Neural cell (in vitro differentiated cells): ENCODE results near the gene MRNIP.

Source experiments
- EZH2 ChIP-seq: fragments of 200-600, 300-800 bp; shearing (Covaris generic), sonication (generic); IDR thresholded peaks from 2 replicates; pipeline ENCODE4 v1.6.1; 2014; ENCODE audit warnings: antibody characterized with exemption, low read length, borderline replicate concordance, mild to moderate bottlenecking; ENCODE audit not compliant: insufficient read depth, poor library complexity, severe bottlenecking
- MXI1 ChIP-seq: fragments of 450-650 bp; conservative IDR thresholded peaks from 2 replicates; pipeline ENCODE4 v1.6.1; 2014; ENCODE audit warnings: antibody characterized with exemption, mild to moderate bottlenecking; ENCODE audit not compliant: poor library complexity, severe bottlenecking
- POLR2AphosphoS5 ChIP-seq: IDR thresholded peaks from 2 replicates; pipeline ENCODE4 v1.6.1; 2012
- RAD21 ChIP-seq: fragments of 450-650 bp; conservative IDR thresholded peaks from 2 replicates; pipeline ENCODE4 v1.6.1; 2014; ENCODE audit warnings: antibody characterized with exemption, mild to moderate bottlenecking, moderate library complexity
- TAF1 ChIP-seq: IDR thresholded peaks from 2 replicates; pipeline ENCODE4 v1.6.1; 2012; ENCODE audit warnings: low read depth
- TF ChIP-seq, protein P1 (sequence below): fragments of 450-650 bp; IDR thresholded peaks from 2 replicates; pipeline ENCODE4 v1.5.1; 2014; ENCODE audit warnings: antibody characterized with exemption, mild to moderate bottlenecking, moderate library complexity; ENCODE audit not compliant: poor library complexity, severe bottlenecking
- TF ChIP-seq, protein P2 (sequence below): IDR thresholded peaks from 2 replicates; pipeline ENCODE4 v1.6.1; 2012; ENCODE audit warnings: borderline replicate concordance

DNA sequence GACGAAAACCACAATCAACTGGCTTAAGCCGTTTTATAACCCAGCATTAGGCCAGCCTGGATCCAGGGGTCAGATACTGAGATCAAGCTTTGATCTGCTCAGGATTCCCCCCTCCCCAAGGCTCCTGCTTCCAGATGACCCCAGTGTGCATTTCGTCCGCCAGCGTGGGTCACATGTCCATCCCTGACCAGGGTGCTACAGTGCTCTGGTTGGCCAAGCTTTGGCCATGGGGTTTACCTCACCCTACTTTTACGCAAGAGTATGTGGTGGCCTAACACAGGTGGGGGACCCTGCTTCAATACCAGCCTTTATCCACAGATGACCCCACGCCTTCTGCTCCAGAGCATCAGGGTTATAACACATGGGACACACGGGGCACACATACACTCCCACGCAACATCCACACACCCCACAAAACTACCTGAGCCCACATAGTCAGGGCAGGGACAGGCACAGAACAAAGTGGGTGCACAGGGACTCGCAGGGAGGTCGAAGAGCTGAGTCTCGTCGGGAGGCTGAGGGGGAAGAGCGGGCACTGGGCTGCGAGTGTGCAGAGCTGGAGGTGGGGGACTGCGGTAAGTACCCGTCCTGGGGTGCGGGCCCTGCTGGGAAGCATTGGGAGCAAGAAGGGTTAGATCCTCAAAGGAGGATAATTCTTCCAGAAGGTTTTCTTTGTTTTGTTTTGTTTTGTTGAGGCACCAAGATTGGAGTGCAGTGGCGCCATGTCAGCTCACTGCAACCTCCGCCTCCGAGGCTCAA, 42.9 kb downstream of the MRNIP start:
- TF ChIP-seq, protein P1, sequence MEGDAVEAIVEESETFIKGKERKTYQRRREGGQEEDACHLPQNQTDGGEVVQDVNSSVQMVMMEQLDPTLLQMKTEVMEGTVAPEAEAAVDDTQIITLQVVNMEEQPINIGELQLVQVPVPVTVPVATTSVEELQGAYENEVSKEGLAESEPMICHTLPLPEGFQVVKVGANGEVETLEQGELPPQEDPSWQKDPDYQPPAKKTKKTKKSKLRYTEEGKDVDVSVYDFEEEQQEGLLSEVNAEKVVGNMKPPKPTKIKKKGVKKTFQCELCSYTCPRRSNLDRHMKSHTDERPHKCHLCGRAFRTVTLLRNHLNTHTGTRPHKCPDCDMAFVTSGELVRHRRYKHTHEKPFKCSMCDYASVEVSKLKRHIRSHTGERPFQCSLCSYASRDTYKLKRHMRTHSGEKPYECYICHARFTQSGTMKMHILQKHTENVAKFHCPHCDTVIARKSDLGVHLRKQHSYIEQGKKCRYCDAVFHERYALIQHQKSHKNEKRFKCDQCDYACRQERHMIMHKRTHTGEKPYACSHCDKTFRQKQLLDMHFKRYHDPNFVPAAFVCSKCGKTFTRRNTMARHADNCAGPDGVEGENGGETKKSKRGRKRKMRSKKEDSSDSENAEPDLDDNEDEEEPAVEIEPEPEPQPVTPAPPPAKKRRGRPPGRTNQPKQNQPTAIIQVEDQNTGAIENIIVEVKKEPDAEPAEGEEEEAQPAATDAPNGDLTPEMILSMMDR = no peak
- TF ChIP-seq EZH2 (no peak), MXI1 (no peak), RAD21 (no peak), POLR2AphosphoS5 (no peak), TAF1 (no peak)
- TF ChIP-seq, protein P2, sequence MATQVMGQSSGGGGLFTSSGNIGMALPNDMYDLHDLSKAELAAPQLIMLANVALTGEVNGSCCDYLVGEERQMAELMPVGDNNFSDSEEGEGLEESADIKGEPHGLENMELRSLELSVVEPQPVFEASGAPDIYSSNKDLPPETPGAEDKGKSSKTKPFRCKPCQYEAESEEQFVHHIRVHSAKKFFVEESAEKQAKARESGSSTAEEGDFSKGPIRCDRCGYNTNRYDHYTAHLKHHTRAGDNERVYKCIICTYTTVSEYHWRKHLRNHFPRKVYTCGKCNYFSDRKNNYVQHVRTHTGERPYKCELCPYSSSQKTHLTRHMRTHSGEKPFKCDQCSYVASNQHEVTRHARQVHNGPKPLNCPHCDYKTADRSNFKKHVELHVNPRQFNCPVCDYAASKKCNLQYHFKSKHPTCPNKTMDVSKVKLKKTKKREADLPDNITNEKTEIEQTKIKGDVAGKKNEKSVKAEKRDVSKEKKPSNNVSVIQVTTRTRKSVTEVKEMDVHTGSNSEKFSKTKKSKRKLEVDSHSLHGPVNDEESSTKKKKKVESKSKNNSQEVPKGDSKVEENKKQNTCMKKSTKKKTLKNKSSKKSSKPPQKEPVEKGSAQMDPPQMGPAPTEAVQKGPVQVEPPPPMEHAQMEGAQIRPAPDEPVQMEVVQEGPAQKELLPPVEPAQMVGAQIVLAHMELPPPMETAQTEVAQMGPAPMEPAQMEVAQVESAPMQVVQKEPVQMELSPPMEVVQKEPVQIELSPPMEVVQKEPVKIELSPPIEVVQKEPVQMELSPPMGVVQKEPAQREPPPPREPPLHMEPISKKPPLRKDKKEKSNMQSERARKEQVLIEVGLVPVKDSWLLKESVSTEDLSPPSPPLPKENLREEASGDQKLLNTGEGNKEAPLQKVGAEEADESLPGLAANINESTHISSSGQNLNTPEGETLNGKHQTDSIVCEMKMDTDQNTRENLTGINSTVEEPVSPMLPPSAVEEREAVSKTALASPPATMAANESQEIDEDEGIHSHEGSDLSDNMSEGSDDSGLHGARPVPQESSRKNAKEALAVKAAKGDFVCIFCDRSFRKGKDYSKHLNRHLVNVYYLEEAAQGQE = no peak
